ENCODE data around the gene NAA40. TPM values are rescaled to one million over a fixed set of nuclear protein-coding genes. Genes with fewer than 3 reads are reported as not detected.

Gene NAA40
- total and polyA plus RNA-seq, 2 of the 13 experiments (the other 11 are each of a cell fraction or from before 2014, with no cell fraction given), result 11.1 to 17.9 TPM

GRCh38 chr11:63920126-63920938 lies 18.5 kb upstream of the NAA40 start (continued):
- peak; percentile 34; the same call in 1 of the 2 replicates for TF ChIP-seq THAP11 (CRISPR knock-in tag; IDR thresholded peaks at IDR 0.05)
- peak; percentile 73 for TF ChIP-seq ZNF143 (CRISPR knock-in tag; IDR thresholded peaks at IDR 0.05)
- TF ChIP-seq HDAC2 (CRISPR knock-in tag; IDR thresholded peaks at IDR 0.05), result peak; percentile 42; the same call in 1 of the 2 replicates
- TF ChIP-seq ATRX (CRISPR knock-in tag; IDR thresholded peaks at IDR 0.05; ENCODE audit: borderline replicate concordance), result no peak
- peak; percentile 48; the same call in 1 of the 2 replicates for TF ChIP-seq SP4 (CRISPR knock-in tag; IDR thresholded peaks at IDR 0.05)
- no peak for TF ChIP-seq BCLAF1 (IDR thresholded peaks at IDR 0.05)
- TF ChIP-seq ZNF839 (CRISPR knock-in tag; IDR thresholded peaks at IDR 0.05; ENCODE audit: borderline replicate concordance), result no peak
- TF ChIP-seq ZNF251 (CRISPR knock-in tag; IDR thresholded peaks at IDR 0.05), result peak; percentile 20; the same call in 1 of the 2 replicates
- peak; percentile 76 for TF ChIP-seq ZNF430 (CRISPR knock-in tag; IDR thresholded peaks at IDR 0.05)
- TF ChIP-seq ATF7-NPFF (CRISPR knock-in tag; IDR thresholded peaks at IDR 0.05; ENCODE audit: low read depth), result no peak
- no peak for TF ChIP-seq ZBED4 (CRISPR knock-in tag; IDR thresholded peaks at IDR 0.05; ENCODE audit: borderline replicate concordance)
- TF ChIP-seq ZBTB40 (IDR thresholded peaks at IDR 0.05), result no peak
- TF ChIP-seq ZBTB40 (CRISPR knock-in tag; IDR thresholded peaks at IDR 0.05), result no peak; the same call in none of the 2 replicates
